Measurements from ENCODE around the gene SBNO1.

GRCh38 chr12:123401753-123402683 lies 37.4 kb upstream of the SBNO1 start:
- TF ChIP-seq POLR2AphosphoS5 (IDR thresholded peaks at IDR 0.05) (no peak), EP300 (IDR thresholded peaks at IDR 0.05) (no peak)
